ENCODE data around the gene CHTOP.

GRCh38 chr1:153663211-153663610, 29.3 kb downstream of the CHTOP start:
- TF ChIP-seq POLR2AphosphoS5 (IDR thresholded peaks at IDR 0.05; ENCODE audit: low read depth, low read length) (no peak), POLR2A (IDR thresholded peaks at IDR 0.05; ENCODE audit: low read depth, low read length) (no peak), POU2F2 (IDR thresholded peaks at IDR 0.05; ENCODE audit: low read depth, low read length) (no peak), SPI1 (IDR thresholded peaks at IDR 0.05; ENCODE audit: low read depth, low read length) (no peak), TAF1 (IDR thresholded peaks at IDR 0.05; ENCODE audit: low read depth, low read length) (no peak), PAX5 (IDR thresholded peaks at IDR 0.05; ENCODE audit: insufficient read depth, low read length, severe bottlenecking) (no peak)

Measured in GM12891 (cell line).